Superior temporal gyrus (tissue), 1 donor: Measurements from ENCODE around the gene LDLRAD3.
"Not testable (repeated sequence)": the region's sequence is repeated elsewhere in the genome, so short reads cannot be mapped to it uniquely, and the experiment has no call there.

ENCODE experiments used
- DNase-seq: peaks from one replicate; pipeline ENCODE4 v3.0.0-alpha.2; 2016; ENCODE audit errors: extremely low spot score

Gene LDLRAD3

DNA sequence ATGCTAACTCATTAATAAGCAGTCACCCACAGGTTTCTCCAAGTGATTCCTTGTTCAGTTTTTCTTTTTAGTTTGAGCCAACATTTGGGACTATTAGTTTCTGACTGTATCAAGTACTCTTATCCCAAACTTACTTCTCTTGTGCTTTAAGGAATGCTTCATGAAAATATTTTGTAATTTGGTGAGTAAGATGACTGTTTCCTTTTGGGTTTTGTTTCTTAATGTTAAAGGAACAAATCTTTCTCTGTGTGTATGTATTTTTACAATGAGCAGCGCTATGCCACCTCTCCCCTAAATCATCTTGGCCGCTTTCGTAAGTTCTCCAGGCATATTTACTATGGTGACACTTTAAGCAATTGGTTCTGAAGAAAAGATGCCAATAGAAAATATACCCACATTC, 72.4 kb downstream of the LDLRAD3 start:
- no peak for DNase-seq

DNA sequence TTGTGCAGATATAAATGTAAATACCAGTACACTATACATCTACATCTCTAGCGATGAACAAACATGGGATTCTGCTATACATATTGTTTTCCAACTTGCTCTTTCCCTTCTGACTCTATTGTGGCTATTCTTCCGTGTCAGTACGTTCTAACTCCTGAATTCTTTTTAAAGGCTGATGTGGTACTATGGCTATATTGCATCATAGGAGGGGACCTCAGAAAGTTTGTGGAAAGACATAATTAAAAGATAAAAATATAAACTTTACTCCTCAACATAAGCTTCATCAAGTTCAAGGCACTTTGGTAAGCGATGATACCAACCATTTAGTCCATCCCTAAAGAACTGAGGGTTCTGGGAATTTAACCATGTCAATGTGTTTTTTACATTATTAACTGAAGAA, 72.8 kb downstream of the LDLRAD3 start:
- DNase-seq, result no peak

DNA sequence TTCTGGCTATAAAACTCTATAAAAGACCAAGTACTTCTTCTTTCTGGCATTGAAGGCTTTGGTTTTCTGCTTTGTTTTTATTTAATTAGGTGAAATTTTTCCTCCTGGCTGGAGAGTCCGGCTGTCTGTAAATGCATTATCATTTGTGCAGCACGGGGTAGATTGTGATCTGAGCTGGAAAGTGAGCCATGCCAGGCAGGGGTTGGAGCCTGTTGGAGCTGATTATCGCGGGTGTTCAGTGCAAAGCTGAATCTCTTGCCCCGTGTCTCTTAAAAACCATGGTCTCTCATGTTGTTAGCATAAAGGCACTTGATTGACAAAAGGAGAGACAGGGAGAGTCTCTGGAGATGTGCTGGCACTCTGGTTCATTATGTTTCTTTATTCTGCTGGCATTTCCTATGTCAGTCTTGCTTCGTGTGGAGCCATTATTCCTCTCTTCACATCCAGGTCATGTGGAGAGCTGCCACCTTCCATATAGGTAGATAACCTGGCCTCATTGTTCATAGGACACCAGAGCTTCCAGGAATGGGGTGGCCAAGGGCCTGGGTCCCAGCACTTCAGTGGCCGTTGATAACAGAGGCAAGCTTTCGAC, 75.2 kb downstream of the LDLRAD3 start:
- DNase-seq, result no peak

DNA sequence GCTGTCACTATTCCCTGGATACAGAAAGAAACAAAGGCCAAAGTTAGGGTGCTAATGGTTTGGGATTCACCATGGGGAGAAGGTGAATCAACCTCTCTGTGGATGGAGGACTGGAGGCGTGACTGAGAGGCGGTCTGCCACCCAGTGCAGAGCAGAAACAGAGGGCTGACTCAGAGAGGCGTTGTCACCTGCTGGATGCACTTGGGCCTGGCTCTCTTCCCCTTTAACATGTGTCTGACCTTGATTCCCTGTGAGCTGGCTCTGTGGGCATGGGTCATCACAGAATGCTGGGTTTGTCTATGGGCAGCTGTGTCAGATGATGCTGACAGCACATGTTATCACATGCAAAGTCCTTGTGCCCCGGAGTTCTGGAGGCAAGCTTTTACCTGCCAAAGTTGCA, 75.9 kb downstream of the LDLRAD3 start:
- DNase-seq, result no peak

DNA sequence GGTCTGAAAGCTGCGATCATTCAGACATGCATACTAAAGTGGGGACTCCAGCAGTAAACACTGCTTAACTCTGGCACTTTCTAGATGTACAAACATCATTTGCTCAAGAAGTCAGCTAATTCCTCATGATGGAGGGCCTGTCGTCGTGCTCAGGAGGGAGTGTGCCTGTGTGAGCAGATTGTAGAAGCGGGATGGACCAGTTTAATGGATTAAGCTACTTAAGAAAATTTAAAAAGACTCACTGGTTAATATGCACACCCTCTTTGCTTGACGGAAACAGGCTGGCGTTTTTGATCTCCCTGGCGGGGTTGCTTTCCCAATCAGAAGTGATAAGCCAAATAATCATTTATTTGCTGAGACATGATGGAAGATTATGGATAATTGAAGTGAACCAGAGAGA, 79.0 kb downstream of the LDLRAD3 start:
- DNase-seq, result no peak

DNA sequence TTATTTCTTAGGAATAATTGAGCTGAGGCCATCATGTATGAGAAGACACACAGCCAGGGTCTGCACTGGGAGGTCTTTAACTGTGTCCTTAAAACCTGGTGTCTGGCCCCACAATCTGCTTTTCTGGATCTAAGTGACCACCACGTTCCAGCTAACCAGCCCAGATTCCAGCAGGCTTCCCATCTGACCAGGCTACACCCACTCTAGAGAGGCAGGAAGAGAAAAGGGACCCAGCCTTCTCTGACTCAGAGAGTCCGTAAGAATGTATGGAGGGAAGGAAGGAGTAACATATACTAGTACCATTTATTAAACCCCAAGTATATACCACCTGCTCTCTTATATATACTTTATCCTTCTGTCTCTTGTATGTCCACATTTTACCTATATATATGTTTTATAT, 80.1 kb downstream of the LDLRAD3 start:
- DNase-seq, result no peak

DNA sequence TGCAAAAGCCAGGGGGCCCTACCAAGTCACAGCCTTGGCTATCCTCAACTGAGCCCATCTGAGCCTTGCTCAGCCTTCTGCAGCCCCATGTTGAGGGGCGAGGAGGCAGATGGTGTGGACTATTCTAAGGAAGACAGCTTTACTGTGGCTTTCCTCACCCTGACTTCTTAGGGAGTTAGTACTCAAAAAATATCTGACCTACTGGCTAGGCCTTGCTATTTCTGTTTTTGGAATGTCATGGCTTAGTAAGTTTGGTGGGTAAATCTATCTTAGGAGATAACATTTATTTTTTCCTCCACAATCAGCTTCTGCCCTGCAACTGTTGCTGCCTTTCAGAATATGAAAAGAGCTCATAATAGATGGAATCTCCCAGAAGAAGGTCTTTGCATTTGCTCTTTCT, 80.9 kb downstream of the LDLRAD3 start:
- no peak for DNase-seq

DNA sequence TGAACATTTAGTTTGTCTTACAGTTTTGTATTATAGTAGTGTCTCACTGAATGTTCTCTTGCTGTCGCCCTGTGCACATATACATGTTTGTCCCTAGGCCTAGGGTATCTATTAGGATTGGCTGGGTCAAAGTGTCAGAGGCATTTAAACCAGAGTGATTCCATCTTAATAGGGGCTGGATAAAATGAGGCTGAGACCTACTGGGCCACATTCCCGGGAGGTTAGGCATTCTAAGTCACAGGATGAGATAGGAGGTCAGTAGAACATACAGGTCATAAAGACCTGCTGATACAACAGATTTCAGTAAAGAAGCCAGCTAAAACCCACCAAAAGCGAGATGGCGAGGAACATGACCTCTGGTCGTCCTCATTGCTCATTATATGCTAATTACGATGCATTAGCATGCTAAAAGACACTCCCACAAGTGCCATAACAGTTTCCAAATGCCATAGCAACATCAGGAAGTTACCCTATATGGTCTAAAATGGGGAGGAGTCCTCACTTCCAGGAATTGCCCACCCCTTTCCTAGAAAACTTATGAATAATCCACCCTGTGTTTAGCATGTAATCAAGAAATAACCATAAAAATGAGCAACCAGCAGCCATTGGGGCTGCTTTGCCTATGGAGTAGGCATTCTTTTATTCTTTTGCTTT, 82.6 kb downstream of the LDLRAD3 start:
- DNase-seq, result no peak

DNA sequence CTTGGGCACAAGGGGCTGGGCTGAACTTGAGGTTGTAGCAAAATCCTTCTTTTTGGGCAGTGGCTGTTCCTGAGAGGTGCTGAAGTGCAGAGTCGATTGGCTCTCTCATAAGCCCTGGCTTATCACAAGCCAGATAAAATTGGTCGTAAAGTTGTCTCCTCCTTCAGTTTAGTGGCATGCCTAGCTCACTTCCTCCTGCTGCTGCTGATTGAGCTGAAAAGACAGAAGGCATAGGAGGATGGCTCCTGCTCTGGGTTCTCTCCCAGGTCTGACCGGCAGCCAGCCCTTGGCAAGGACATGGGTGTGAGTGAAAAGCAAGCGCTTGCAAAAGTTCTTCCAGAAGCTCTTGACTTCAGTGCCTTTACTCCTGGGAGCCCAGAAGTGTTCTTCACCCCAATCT, 83.9 kb downstream of the LDLRAD3 start:
- DNase-seq, result no peak

DNA sequence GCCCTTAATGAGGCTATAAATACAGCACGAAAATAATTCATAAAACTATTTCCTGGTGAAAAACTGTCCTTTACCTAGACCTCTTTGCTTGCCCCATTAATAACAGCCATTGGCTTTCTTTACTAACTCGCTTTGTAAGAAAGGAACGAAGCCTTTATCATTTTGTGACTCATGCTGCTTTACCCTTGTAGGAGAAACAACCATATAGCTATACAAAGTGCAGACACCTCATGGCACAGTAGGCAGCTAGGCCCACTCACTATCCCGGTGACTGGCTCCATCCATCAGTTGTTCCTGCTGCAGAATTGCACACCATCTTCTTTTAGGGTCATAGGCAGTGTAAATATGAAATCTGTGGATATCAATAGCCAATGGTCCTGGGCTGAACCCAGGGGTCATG, 85.8 kb downstream of the LDLRAD3 start:
- DNase-seq, result no peak

DNA sequence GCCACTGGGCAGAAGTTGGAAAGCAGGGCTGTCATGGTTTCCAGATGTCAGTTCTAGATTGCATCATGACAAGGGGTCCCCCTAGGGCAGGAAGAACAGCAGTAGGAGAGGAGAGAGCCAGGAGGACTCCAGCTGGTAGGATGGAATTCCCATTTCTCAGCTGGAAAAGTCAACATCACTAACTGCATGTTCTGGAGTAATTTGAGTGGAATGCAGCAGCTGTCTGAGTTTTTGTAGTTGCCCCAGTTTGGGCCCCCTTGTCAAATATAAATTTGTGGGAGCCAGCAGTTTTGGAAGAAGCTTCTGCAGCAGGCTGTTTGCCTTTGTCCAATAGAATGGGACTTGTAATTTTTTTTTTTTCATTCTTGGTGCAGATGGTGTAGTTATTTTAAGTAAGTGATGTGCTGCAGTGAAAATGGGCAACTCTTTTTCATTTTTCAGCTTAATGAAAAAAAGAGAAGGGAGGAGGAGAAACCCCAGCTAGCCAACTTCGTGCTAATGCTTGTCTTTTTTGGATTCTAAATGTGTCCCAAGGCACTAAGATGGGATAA, 86.9 kb downstream of the LDLRAD3 start:
- DNase-seq, result peak; percentile 59

DNA sequence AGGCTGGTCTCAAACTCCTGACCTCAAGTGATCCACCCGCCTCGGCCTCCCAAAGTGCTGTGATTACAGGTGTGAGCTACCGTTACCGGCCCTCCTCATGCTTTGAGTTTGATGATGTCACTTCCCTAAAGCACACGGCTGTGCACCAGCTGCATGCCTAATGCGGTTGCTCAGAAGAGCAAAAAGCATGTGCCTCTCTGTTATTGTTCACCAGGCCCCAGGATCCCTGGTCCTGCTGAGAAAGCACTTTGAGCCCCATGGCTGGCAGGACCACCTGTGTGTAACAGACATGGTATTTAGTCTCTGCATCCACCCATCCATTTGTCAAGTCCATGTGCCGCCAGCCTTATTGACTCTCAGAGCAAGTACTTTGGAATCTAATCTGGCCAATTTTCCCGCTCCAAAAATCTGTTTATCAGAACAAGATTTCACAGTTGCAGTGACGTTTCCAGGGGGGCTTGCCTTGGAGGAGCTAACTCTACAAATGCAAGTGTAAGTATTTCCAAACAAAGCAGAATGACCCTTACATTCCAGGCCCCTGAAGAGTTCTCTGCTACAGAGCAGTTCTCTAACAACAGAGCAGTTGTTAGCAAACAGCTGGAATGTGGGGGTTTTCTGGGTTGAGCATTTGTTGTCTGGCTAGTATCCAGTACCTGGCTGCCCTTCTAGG, 89.4 kb downstream of the LDLRAD3 start:
- DNase-seq, result no peak

DNA sequence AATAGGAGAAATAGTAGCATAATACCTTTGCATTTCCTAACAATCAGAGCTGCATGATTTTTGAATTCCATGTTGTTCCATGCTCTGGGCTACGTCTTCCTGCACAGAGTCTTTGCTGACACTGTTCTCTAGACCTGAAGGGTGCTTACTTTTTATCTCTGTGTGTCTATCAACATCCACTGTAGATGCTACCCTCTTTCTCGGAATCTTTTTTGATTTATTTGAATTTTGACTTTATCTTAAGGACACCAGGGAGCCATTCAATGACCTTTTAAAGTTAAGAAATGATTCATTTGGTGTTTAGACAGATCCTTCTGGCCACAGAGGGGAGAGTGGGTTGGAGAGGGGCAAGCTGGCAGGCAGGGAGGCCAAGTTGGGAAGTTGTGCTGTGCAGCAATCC, 90.1 kb downstream of the LDLRAD3 start:
- DNase-seq, result no peak

DNA sequence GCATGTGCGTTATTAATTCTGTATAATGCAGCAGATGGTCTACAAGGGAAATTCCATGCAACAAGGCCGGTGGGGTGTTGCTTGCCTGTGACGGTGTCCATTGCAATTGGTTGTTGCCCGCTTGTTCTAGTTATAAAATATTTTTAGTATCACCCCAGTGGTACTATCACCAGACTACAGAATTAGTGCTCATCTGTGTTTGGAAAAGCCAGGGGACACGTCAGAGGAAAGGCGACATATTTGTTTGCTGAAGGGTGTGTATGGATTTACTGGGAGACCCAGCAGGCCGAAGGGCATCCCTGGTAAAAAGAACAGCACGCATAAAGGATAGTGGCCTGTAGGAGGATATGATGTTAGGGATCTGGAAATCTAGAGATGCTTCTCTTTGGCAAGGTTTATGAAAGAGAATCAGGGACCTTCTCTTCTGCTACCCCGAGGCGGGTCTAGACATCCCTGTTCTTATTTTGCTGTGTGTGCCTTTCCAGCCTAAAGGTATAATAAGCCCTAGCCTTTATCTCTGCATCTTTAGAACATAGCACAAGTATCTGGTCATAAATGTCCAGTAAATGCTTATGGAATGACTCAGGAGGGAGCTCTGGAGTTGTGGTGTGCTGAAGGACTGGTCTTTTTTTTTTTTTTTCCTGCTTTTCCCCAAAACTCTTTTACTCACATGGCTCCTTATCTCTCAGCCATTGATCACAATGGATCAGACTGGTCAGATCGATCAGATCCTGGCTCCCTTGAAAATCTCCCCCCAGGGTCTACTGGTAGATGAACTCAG, 90.9 kb downstream of the LDLRAD3 start:
- no peak for DNase-seq

DNA sequence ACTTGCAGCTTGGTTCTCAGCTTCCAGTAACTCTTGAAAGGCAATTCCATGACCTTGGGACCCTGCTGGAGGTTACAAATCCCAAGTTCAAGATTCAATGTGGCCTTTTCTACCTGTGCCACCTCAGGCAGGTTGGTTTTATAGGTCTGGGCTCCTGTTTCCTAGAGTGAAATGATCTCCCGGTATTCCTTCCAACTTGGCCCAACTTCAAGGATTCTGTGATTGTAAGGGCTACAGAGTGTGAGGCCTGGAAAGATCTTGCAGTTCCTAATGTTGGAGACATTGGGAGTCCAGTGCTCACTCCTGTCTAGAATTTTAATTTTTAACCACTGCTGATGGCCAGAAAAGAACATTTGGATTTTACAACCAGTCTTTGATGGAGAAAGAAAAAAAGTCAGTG, 91.6 kb downstream of the LDLRAD3 start:
- DNase-seq, result no peak

DNA sequence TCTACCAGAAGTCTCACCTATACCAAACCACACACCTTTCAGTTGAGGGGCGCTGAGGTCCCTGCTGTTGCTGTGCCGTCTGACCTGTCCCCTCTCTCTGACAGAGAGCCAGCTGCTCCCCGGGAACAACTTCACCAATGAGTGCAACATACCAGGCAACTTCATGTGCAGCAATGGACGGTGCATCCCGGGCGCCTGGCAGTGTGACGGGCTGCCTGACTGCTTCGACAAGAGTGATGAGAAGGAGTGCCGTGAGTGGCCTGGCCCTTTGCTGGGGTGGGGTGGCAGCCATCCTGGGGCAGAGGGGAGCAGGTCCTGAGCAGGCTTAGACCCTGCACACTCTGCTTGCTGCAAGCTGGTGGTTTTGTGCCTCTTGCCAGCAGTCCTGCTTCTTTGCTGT, 92.1 kb downstream of the LDLRAD3 start:
- no peak for DNase-seq

DNA sequence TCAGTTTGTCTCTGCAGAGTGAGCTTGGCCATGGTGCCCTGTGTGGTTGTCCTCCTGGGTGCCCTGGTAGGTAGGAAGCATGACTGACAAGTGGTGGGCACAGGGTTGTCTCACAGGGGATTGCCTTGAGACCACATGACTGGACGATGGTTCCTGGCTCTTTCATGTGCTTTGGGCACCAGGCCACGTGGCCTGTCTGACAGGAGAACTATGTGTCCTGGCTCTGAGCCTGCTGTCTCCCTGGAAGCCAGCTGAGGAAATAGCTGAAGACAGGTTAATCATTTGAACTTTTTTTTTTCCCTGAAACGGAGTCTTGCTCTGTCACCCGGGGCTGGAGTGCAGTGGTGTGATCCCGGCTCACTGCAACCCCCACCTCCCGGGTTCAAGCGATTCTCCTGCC, 93.2 kb downstream of the LDLRAD3 start:
- no peak for DNase-seq

DNA sequence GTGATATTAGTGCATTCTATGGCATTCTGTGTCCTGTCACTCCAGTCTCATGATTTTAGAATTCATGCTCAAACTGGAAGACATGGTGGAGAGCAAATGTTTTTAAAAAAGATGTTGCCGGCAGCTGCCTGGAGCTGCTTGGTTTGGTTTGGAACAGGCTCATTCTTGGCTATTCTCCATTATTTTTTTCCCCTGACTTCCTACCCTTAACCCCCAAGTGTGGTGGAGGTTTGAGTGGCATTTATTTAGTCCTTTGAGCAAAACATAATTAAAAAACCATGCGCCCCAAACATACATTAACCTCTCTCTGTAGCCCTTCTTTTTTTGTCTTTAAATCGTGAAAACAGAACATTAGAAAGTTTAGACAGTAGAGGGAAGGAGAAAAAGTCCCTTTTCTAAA, 94.7 kb downstream of the LDLRAD3 start:
- no peak for DNase-seq

DNA sequence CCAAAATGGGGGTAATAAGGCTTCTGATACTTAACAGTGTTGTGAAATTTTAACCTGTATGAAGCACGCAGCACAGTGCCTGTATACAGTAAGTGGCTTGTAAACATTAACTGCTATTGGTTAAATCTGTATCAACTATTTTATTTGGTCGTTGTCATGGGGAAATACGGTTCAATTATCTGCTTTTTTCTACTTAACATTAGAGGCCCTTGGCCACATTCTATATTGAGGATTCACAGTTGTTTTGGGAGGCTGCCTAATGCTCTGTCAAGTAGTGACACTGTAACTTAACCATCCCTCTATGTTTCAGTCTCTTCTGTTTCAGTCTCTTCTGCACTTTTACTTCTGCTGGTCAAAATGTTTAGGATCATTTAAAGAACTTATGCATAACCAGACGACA, 95.6 kb downstream of the LDLRAD3 start:
- no peak for DNase-seq

DNA sequence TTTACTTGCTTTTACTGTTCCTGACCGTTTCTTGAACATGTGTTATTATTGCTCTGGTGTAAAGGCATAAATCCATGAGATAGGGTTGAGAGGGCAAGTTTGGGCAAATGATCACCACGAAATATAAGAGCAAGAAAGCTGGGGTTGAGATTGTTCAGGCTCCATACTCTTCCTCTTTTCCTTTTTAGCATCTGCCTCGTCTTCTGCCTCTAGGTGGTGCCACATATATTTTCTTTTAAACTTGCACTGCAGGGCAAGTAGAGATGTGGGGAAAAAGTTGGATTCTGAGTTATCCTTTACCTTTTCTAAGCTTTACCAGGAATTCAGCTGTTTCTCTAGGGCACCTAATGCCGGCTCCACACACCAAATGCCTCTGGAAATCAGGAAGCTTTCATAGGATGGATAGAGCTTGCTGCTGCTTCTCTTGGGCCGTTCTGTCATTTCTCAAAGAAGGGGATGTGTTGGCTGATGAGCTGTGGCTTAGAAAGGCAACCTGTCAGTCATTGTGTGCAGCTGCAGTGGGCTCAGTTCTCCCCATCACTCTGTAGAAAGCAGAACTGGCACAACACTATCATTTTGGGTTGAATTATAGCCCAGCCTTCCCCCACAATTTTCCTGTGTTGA, 98.2 kb downstream of the LDLRAD3 start:
- DNase-seq, result peak; percentile 51

DNA sequence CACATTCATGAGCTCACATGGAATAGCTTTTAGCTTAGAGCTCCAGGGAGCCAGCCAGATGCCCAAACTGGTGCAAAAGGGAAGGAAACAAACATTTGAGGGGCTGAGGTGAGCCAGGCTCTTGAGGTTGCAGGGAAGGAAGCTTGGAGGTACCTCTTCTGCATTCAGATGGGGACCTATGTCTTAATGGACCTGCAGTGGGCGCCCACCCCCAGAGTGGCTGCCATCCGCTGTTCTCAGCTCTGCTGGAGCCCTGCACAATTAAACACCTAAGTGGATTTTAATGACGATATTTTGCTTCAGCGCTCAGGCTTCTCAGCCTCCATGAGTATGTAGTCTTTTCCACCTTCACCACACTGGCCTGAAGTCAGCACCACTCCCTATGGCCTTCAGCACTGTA, 100.8 kb downstream of the LDLRAD3 start:
- DNase-seq, result no peak

DNA sequence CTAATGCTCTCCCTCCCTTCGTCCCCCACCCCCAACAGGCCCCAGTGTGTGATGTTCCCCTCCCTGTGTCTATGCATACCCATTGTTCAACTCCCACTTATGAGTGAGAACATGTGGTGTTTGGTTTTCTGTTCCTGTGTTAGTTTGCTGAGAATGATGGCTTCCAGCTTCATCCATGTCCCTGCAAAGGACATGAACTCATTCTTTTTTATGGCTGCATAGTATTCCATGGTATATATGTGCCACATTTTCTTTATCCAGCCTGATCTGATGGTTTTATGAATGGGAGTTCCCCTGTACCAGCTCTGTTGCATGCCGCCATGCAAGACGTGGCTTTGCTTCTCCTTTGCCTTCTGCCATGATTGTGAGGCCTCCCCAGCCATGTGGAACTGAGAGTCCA, 102.1 kb downstream of the LDLRAD3 start:
- not testable (repeated sequence) for DNase-seq
